ENCODE results near the gene SF1.

SF1 gene

DNA sequence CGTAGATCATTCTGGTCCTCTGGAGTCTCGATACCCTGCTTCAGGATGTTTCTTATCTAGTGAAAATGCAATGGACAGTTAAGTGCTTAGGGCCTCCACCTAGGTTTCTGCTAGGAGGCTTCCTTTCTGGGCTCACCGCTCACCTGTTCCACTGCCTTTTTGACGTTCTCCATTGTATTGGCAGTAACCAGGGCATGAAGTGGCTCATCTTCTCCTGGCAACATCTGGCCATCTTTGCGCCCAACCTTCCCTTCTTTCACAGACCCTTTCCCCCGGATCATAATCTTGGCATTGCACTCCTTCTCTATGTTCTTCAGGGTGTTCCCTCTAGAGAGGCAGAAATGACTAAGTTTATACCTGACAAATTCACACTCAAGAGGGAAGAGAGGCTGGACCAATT lies 9.1 kb downstream of the SF1 start:
- Histone ChIP-seq H3K27me3 (ENCODE audit: insufficient read depth, low read depth, severe bottlenecking) (no peaks in the 10 kb centered on the region), H3K27ac (no peak overlapping the region), H3K4me3 (ENCODE audit: low read depth, low read length) (no peak overlapping the region), H3K36me3 (peaks cover 98% of the 10 kb centered on the region), H3K9me3 (ENCODE audit: severe bottlenecking) (no peaks in the 10 kb centered on the region)
- no peak for DNase-seq
- TF ChIP-seq, protein P1, sequence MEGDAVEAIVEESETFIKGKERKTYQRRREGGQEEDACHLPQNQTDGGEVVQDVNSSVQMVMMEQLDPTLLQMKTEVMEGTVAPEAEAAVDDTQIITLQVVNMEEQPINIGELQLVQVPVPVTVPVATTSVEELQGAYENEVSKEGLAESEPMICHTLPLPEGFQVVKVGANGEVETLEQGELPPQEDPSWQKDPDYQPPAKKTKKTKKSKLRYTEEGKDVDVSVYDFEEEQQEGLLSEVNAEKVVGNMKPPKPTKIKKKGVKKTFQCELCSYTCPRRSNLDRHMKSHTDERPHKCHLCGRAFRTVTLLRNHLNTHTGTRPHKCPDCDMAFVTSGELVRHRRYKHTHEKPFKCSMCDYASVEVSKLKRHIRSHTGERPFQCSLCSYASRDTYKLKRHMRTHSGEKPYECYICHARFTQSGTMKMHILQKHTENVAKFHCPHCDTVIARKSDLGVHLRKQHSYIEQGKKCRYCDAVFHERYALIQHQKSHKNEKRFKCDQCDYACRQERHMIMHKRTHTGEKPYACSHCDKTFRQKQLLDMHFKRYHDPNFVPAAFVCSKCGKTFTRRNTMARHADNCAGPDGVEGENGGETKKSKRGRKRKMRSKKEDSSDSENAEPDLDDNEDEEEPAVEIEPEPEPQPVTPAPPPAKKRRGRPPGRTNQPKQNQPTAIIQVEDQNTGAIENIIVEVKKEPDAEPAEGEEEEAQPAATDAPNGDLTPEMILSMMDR (IDR thresholded peaks at IDR 0.05; ENCODE audit: low read depth, low read length) = no peak

DNA sequence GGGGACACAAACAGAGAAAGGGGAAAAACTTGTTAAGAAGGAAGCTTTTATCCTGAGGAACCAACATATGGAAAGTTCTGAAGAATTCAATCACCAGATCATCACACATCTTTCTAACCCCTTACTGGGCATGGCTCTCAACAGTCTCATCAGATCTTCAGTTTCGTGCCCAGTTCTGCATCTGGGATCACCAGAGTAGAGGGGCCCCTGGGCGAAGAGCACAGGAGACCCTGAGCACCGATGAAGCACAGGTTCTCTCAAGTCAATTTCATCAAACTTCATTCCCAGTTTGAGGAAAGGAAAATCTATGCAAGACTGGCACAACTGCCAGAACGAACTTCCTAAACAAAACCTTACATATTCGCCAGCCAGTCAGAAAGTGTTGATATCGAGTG lies 10.0 kb downstream of the SF1 start:
- Histone ChIP-seq H3K27ac (no peak overlapping the region), H3K9me3 (ENCODE audit: severe bottlenecking) (no peaks in the 10 kb centered on the region), H3K27me3 (ENCODE audit: insufficient read depth, low read depth, severe bottlenecking) (no peaks in the 10 kb centered on the region), H3K4me3 (ENCODE audit: low read depth, low read length) (no peak overlapping the region), H3K36me3 (peaks cover 98% of the 10 kb centered on the region)
- DNase-seq = no peak
- TF ChIP-seq, protein P1 (IDR thresholded peaks at IDR 0.05; ENCODE audit: low read depth, low read length) = no peak

DNA sequence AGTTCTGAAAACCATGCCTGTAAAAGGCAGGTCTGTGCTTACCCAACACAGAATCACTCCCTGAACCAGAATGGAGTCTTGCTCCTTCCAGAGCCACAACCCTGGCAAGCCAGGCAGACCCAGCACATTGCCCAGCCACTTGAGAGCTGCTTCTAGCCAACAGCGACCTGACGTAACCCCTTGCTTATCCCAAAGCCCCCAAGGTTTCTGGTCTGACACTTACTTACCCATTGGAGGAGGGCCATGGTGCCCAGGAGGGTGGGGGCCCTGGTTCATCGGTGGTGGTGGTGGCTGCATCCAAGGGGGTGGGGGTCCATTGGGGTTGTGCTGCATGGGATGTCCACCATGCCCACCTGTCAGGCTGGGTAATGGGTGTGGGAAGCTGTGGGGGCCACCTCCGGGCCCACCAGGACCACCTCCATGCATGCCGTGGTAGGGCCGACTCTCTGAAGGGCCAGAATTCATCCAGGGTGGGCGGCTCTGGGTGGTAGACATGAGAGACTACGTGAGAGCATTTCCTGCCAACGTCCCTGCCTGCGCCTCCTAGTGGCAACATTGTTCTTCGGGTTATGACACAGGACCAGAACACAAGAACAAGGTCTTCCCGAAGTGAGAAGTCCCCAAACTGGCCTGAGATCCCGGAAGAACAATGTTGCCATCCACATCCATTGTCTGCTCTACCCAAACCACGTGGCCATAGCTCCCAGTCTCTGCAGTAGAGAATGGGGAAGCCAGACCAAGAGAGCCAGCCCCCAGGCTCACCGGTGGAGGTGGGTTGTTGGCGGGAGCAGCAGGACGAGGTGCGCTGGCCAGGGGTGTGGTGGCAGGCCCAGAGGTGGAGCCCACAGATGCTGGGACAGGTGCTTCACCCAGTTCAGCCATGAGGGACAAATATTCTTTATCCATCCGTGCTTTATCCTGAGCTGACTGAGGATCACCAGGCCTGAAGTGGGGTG lies 10.7 kb downstream of the SF1 start:
- TF ChIP-seq, protein P1 (IDR thresholded peaks at IDR 0.05; ENCODE audit: low read depth, low read length) = peak; percentile 84
- no peak overlapping the region for H3K4me3 ChIP-seq (ENCODE audit: low read depth, low read length)
- H3K27ac ChIP-seq = no peak overlapping the region
- peak; percentile 83 for DNase-seq
- peaks cover 98% of the 10 kb centered on the region for H3K36me3 ChIP-seq
- H3K9me3 ChIP-seq (ENCODE audit: severe bottlenecking) = no peaks in the 10 kb centered on the region
- H3K27me3 ChIP-seq (ENCODE audit: insufficient read depth, low read depth, severe bottlenecking) = no peaks in the 10 kb centered on the region

DNA sequence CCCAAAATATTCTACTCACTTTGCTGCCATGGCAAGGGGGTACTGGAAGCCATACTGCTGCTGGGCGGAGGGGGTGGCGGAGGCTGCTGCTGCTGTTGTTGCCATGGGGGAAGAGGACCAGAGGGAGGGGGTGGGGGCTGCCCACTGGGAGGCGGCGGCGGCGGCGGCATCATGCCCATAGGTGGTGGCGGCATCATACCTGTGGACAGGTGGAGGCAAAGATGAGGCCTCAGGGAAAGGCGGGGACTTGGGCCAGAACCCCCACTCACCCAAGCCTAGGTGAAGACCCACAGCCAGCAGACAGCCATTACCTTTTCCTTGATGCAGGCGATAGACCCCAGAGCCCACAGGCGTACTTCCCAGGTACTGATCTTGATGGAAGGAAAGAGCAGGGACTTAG lies 11.5 kb downstream of the SF1 start:
- Histone ChIP-seq H3K4me3 (ENCODE audit: low read depth, low read length) (no peak overlapping the region), H3K27me3 (ENCODE audit: insufficient read depth, low read depth, severe bottlenecking) (no peaks in the 10 kb centered on the region), H3K9me3 (ENCODE audit: severe bottlenecking) (no peaks in the 10 kb centered on the region), H3K27ac (no peak overlapping the region), H3K36me3 (peaks cover 92% of the 10 kb centered on the region)
- DNase-seq = no peak
- TF ChIP-seq, protein P1 (IDR thresholded peaks at IDR 0.05; ENCODE audit: low read depth, low read length) = no peak

DNA sequence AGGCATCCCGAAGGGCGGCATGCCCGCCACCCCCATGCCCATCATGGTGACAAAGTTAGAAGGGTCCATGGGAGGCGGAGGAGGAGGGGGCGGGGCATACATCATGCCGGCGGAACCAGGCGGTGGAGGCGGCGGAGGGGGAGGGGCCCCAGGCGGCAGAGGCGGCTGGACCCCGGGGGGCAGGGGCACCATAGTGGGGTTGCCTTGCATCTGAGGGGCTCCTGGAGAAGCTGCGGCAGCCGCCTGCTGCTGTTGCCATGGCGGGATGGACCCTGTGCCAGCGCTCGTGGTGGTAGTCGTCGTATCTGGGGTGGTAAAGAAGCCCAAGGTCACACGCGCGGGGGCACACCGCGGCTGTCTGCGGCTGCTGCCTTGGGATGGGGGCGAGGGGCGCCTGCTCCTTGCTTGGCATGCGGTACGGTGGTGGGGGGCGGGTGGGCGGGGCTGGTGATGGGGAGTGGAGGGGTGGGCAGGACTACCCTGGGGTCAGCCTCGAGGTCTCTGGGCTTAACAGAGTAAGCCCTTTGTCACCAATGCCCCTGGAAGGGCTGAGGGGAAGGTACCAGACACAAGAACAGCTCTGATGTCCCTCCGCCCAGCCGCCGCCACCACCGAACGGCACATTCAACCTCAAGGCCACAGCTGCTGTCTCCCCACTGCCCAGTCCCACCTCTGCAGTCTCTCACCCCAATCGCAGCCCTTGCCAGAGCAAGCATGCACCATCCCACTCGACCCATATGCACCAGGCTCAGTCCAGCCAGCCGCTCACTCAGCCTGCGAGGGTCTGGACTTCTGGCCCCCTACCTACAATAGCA lies 12.3 kb downstream of the SF1 start:
- Histone ChIP-seq H3K27ac (no peak overlapping the region), H3K4me3 (ENCODE audit: low read depth, low read length) (no peak overlapping the region), H3K27me3 (ENCODE audit: insufficient read depth, low read depth, severe bottlenecking) (no peaks in the 10 kb centered on the region), H3K9me3 (ENCODE audit: severe bottlenecking) (no peaks in the 10 kb centered on the region), H3K36me3 (peaks cover 83% of the 10 kb centered on the region)
- DNase-seq = no peak
- TF ChIP-seq, protein P1 (IDR thresholded peaks at IDR 0.05; ENCODE audit: low read depth, low read length) = no peak

Measured in WERI-Rb-1 (cell line).